GM12878 (cell line): ENCODE measurements around the gene HSPA12B. TPM values are rescaled to one million over a fixed set of nuclear protein-coding genes. Genes with fewer than 3 reads are reported as not detected.

Experiments
- ATAC-seq: fragments of 200-7000 bp; cut with Tn5 transposase; 3 replicates; pipeline ENCODE4 v1.9.1; 2020; ENCODE audit warnings: mild to moderate bottlenecking, moderate library complexity
- BruUV-seq: library from RNA; stranded (reverse); fragments of 400-500 nt; replicated peaks from 2 replicates; lab custom pipeline; 2021; lab: Mats Ljungman, UMichigan
- CTCF ChIA-PET: fragments of 300-600 bp; sonication (Branson Sonifier 250); formaldehyde crosslinking; extraction: SDS; loops from one replicate; lab custom pipeline; 2021; ENCODE audit warnings: inconsistent platforms; lab: Yijun Ruan, JAX
- POLR2A ChIA-PET: fragments of 350-600 bp; formaldehyde crosslinking; extraction: SDS; loops from one replicate; lab custom pipeline; 2021; ENCODE audit warnings: inconsistent platforms; lab: Charles Lee
- RAD21 ChIA-PET: fragments of 300-600 bp; sonication (Branson Sonifier 250); formaldehyde crosslinking; loops from one replicate; lab custom pipeline; 2023; ENCODE audit warnings: antibody characterized with exemption; ENCODE audit not compliant: unreplicated experiment; lab: Charles Lee
- SMC1A ChIA-PET: fragments of 300-600 bp; sonication (Branson Sonifier 250); formaldehyde crosslinking; loops from one replicate; lab custom pipeline; 2023; ENCODE audit not compliant: unreplicated experiment, uncharacterized antibody; lab: Charles Lee
- DNase-seq: peaks from one replicate; pipeline ENCODE4 v3.0.0-alpha.2; 2011; ENCODE audit warnings: low read depth, low spot score
- FAIRE-seq: peaks from 3 replicates; lab custom pipeline; 2011; peaks lifted over from hg19 to GRCh38; lab: Jason Lieb, UNC
- H2AFZ ChIP-seq: 2 replicates; pipeline ENCODE4 v1.6.0; 2011; ENCODE audit warnings: low read depth, low read length, control low read depth; ENCODE audit not compliant: control insufficient read depth
- H3K27ac ChIP-seq: 2 replicates; pipeline ENCODE4 v1.5.1; 2011; ENCODE audit warnings: control low read depth; ENCODE audit not compliant: control insufficient read depth, insufficient read depth
- H3K27me3 ChIP-seq, 2 experiments: replicated peaks in 1 of 2; 2 replicates each; pipeline versions ENCODE4 v1.6.0 to v1.6.1; 2011; ENCODE audit warnings: low read length in 1 of 2; ENCODE audit not compliant: control insufficient read depth in 2 of 2, insufficient read depth in 2 of 2
- H3K36me3 ChIP-seq, 2 experiments: 2 replicates each; pipeline ENCODE4 v1.5.1; 2011; ENCODE audit warnings: low read length in 1 of 2; ENCODE audit not compliant: control insufficient read depth in 2 of 2, insufficient read depth in 2 of 2
- H3K4me1 ChIP-seq: 2 replicates; pipeline ENCODE4 v1.6.1; 2011; ENCODE audit warnings: mild to moderate bottlenecking, low read length, moderate library complexity, mixed read lengths; ENCODE audit not compliant: control insufficient read depth, insufficient read depth
- H3K4me2 ChIP-seq: 2 replicates; pipeline ENCODE4 v1.6.0; 2011; ENCODE audit warnings: control low read depth; ENCODE audit not compliant: control insufficient read depth, insufficient read depth
- H3K4me3 ChIP-seq: fragments of 200-600 bp; sonication (generic); 2 replicates; pipeline ENCODE4 v1.5.1; 2016
- H3K79me2 ChIP-seq: 2 replicates; pipeline ENCODE4 v1.6.0; 2011; ENCODE audit warnings: low read length; ENCODE audit not compliant: control insufficient read depth, insufficient read depth
- H3K9ac ChIP-seq: 2 replicates; pipeline ENCODE4 v1.8.0; 2011; ENCODE audit warnings: low read length, control low read depth, mixed read lengths; ENCODE audit not compliant: control insufficient read depth, insufficient read depth
- H3K9me3 ChIP-seq: replicated peaks from 3 replicates; pipeline ENCODE4 v1.5.1; 2011; ENCODE audit warnings: mild to moderate bottlenecking, low read length; ENCODE audit not compliant: control insufficient read depth, insufficient read depth
- H4K20me1 ChIP-seq: 2 replicates; pipeline ENCODE4 v1.6.0; 2011; ENCODE audit not compliant: control insufficient read depth, insufficient read depth
- BCL3 ChIP-seq: IDR thresholded peaks from 2 replicates; pipeline ENCODE4 v1.6.1; 2011; ENCODE audit warnings: borderline replicate concordance, low read depth, mild to moderate bottlenecking, moderate library complexity, low read length; ENCODE audit not compliant: insufficient read depth, poor library complexity, severe bottlenecking
- ESRRA ChIP-seq: IDR thresholded peaks from 2 replicates; pipeline ENCODE4 v1.6.1; 2012; ENCODE audit warnings: mild to moderate bottlenecking, low read length, improper control_type of control experiment
- HDGF ChIP-seq: fragments of 450-650 bp; IDR thresholded peaks from 2 replicates; pipeline ENCODE4 v1.6.1; 2016; ENCODE audit warnings: antibody characterized with exemption
- MEF2A ChIP-seq: IDR thresholded peaks from 2 replicates; pipeline ENCODE4 v1.6.1; 2011; ENCODE audit warnings: low read depth, mild to moderate bottlenecking, low read length, moderate library complexity; ENCODE audit not compliant: insufficient read depth
- SPI1 ChIP-seq: IDR thresholded peaks from 2 replicates; pipeline ENCODE4 v1.6.1; 2011; ENCODE audit warnings: low read depth, mild to moderate bottlenecking, low read length, moderate library complexity, borderline replicate concordance; ENCODE audit not compliant: insufficient read depth
- STAT3 ChIP-seq: IDR thresholded peaks from 2 replicates; pipeline ENCODE4 v1.6.1; 2011; ENCODE audit warnings: low read depth, low read length, improper control_type of control experiment
- WGBS: methylation state at CpG from one replicate; pipeline ENCODE4 v1.1.6; 2016; ENCODE audit warnings: low lambda C conversion rate; ENCODE audit not compliant: insufficient replicate concordance, insufficient coverage; ENCODE audit errors: missing lambda C conversion rate; 5-methylcytosine and 5-hydroxymethylcytosine counted together
- in situ Hi-C: fragments of 300-500 bp; cut with MboI; formaldehyde crosslinking; loops from 9 replicates; pipeline ENCODE4 v1.14.3; 2018; ENCODE audit warnings: mixed read lengths
- intact Hi-C: fragments of 100-400 bp; cut with micrococcal nuclease; formaldehyde crosslinking; loops from one replicate; pipeline ENCODE4 v1.14.2; 2022; ENCODE audit not compliant: unreplicated experiment
- polyA plus RNA-seq, 11 experiments: library from polyadenylated mRNA; depleted of rRNA in 4 of 11; unstranded in 6 of 11; stranded (reverse) in 5 of 11; fragments of >200 nt; fragmentation: Nextera tagmentation in 4 of 11; fragmentation: Illumina TruSeq in 1 of 11; extraction: Ambion mirVana in 4 of 11; extraction: Trizol in 1 of 11; gene quantifications; 1 replicate in 1 of 11; 2 replicates in 10 of 11; pipeline versions ENCODE4 v1.2.1 to v1.2.3, GENCODE V29; 2011 to 2016; ENCODE audit warnings: inconsistent platforms in 2 of 11, missing spikeins in 2 of 11, low read depth in 1 of 11
- total RNA-seq, 4 experiments: library from RNA; depleted of rRNA in 3 of 4; stranded (reverse); fragments of >200 nt in 3 of 4; fragmentation: Illumina TruSeq in 1 of 4; extraction: Trizol in 1 of 4; gene quantifications; 2 replicates each; pipeline versions ENCODE4 v1.2.1 to v1.2.3, GENCODE V29; 2013 to 2021

HSPA12B gene
- total and polyA plus RNA-seq, 10 of the 15 experiments (the other 5 are each of a cell fraction or from before 2014, with no cell fraction given), result 0.08 TPM; not detected in 9

- ChIA-PET RAD21 (no interaction called here), SMC1A (no interaction called here), POLR2A (no interaction called here), CTCF (interaction anchor here (0.9 kb wide), 1 partner anchor 20 kb away, joined by 4 read pairs; no protein-coding TSS in a partner anchor)
- Histone ChIP-seq H3K4me3 (no peak overlapping the region), H3K9ac (no peak overlapping the region), H3K79me2 (no peaks in the 10 kb centered on the region), H3K4me1 (no peaks in the 10 kb centered on the region), H2AFZ (no peak overlapping the region), H3K36me3 (no peaks in the 10 kb centered on the region), H4K20me1 (no peaks in the 10 kb centered on the region), H3K27me3 (peaks cover 1 to 4% of the 10 kb centered on the region in 2 experiments; a peak in 1 of 4 replicates), H3K4me2 (no peak overlapping the region), H3K27ac (no peak overlapping the region), H3K9me3 (no peaks in the 10 kb centered on the region)
- FAIRE-seq (no peak), DNase-seq (no peak), ATAC-seq (no peak)
- TF ChIP-seq MEF2A (no peak), ESRRA (no peak), SPI1 (no peak), STAT3 (no peak), HDGF (no peak), BCL3 (peak; percentile 58)
- in situ Hi-C loops (no loop called here), intact Hi-C loops (no loop called here)
- no TSS peak for BruUV-seq
- 28% methylated on average over 6 of the region's 6 CpGs for WGBS
Measured at GRCh38 chr20:3729378-3729777, 3.1 kb upstream of the HSPA12B start.
